Sigmoid colon (tissue), 4 donors: ENCODE measurements around the gene MADD.

ENCODE experiments used
- CTCF ChIP-seq, 4 experiments: fragments of 450-650 bp in 3 of 4; fragments of 200-600 bp in 1 of 4; IDR thresholded peaks; one replicate each; pipeline ENCODE4 v1.5.1; 2016 to 2019; ENCODE audit warnings: antibody characterized with exemption in 4 of 4, mild to moderate bottlenecking in 3 of 4, moderate library complexity in 2 of 4
- EP300 ChIP-seq, 4 donors: sonication (generic); formaldehyde crosslinking; IDR thresholded peaks; one replicate each; pipeline ENCODE4 v1.6.1; 2017; ENCODE audit warnings: antibody characterized with exemption in 4 of 4
- POLR2AphosphoS5 ChIP-seq, 4 donors: sonication (generic); formaldehyde crosslinking; IDR thresholded peaks; one replicate each; pipeline ENCODE4 v1.6.1; 2017; ENCODE audit warnings: antibody characterized with exemption in 4 of 4

- TF ChIP-seq CTCF (IDR thresholded peaks at IDR 0.05) (no peak), EP300 (IDR thresholded peaks at IDR 0.05) (no peak), POLR2AphosphoS5 (IDR thresholded peaks at IDR 0.05) (no peak)
Observed at GRCh38 chr11:47271328-47271727, 1.4 kb downstream of the MADD start.
